Measurements from ENCODE around the gene DDX10. TPM values are rescaled to one million over a fixed set of nuclear protein-coding genes. Genes with fewer than 3 reads are reported as not detected.
A peak's percentile ranks its signal among the peaks of the same experiment; 100 is the strongest.

DDX10 gene
- 10 to 100 TPM; 11.6 to 22.6 (median 16.5) TPM for total RNA-seq
- polyA plus RNA-seq = 10 to 100 TPM; 13.4 to 20.8 (median 18.8) TPM
- long read RNA-seq, donor 1 = 0 reads
- long read RNA-seq, donor 2 = 0 reads
- long read RNA-seq, donor 3 = 0 reads
- long read RNA-seq, donor 4 = 0 reads
- long read RNA-seq, donor 5, full-length matches to known transcripts = 1 of 1 reads
- long read RNA-seq, donor 5, partial matches to known transcripts = 0 of 1 reads
- long read RNA-seq, donor 5, other reads (novel, unspliced or antisense) = 0 of 1 reads
- long read RNA-seq, donor 6, full-length matches to known transcripts = 6 of 6 reads
- long read RNA-seq, donor 6, partial matches to known transcripts = 0 of 6 reads
- long read RNA-seq, donor 6, other reads (novel, unspliced or antisense) = 0 of 6 reads
- long read RNA-seq, donor 7, full-length matches to known transcripts = 1 of 1 reads
- long read RNA-seq, donor 7, partial matches to known transcripts = 0 of 1 reads
- long read RNA-seq, donor 7, other reads (novel, unspliced or antisense) = 0 of 1 reads
- long read RNA-seq, donor 8, partial matches to known transcripts = 0 of 2 reads
- long read RNA-seq, donor 8, other reads (novel, unspliced or antisense) = 0 of 2 reads
- long read RNA-seq, donor 9 = 0 reads
- long read RNA-seq, donor 10 = 0 reads

GRCh38 chr11:108664730-108665525, at the start of gene DDX10:
Gene DDX10 (plus strand): TSS chr11:108665069. CDS start chr11:108665154, 85 bp downstream.
- Histone ChIP-seq H3K27ac (peak within 1 kb of the TSS; percentile 58 to 84 (median 76)), H3K9me3 (no peaks in the 10 kb centered on the region), H3K4me1 (peaks cover 16 to 46% (median 33%) of the 10 kb centered on the region in 4 donors), H3K27me3 (no peaks in the 10 kb centered on the region), H3K4me3 (peak within 1 kb of the TSS; percentile 87 to 96 (median 90)), H3K36me3 (peaks cover 0 to 6% (median 2%) of the 10 kb centered on the region in 4 donors)
- intact Hi-C loops (cut with DNase I; ENCODE audit: low total_unique reads) = loop anchor here (10.0 kb wide), 1 partner anchor 660 kb away; the partner anchor contains the start of gene CUL5
- 0 to 1% (median 0%) methylated on average over 57 to 61 of the region's 61 CpGs for WGBS, 5 donors
- peak in 2 of 3 donors; percentile 56 to 75 for TF ChIP-seq POLR2AphosphoS5 (IDR thresholded peaks at IDR 0.05)
- no peak for TF ChIP-seq EP300 (IDR thresholded peaks at IDR 0.05)
- peak in 1 of 4 donors; percentile 12 for TF ChIP-seq POLR2A (IDR thresholded peaks at IDR 0.05)
- TF ChIP-seq, protein P1, sequence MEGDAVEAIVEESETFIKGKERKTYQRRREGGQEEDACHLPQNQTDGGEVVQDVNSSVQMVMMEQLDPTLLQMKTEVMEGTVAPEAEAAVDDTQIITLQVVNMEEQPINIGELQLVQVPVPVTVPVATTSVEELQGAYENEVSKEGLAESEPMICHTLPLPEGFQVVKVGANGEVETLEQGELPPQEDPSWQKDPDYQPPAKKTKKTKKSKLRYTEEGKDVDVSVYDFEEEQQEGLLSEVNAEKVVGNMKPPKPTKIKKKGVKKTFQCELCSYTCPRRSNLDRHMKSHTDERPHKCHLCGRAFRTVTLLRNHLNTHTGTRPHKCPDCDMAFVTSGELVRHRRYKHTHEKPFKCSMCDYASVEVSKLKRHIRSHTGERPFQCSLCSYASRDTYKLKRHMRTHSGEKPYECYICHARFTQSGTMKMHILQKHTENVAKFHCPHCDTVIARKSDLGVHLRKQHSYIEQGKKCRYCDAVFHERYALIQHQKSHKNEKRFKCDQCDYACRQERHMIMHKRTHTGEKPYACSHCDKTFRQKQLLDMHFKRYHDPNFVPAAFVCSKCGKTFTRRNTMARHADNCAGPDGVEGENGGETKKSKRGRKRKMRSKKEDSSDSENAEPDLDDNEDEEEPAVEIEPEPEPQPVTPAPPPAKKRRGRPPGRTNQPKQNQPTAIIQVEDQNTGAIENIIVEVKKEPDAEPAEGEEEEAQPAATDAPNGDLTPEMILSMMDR (IDR thresholded peaks at IDR 0.05) = peak in 1 of 7 experiments; percentile 24
- DNase-seq = peak; percentile 99

GRCh38 chr11:108616549-108616948, 48.3 kb upstream of the DDX10 start:
- Histone ChIP-seq H3K4me1 (no peaks in the 10 kb centered on the region), H3K9me3 (no peaks in the 10 kb centered on the region), H3K27me3 (no peaks in the 10 kb centered on the region), H3K27ac (no peak overlapping the region), H3K4me3 (no peak overlapping the region), H3K36me3 (no peaks in the 10 kb centered on the region)
- 74 to 90% (median 82%) methylated on average over 3 of the region's 3 CpGs for WGBS, 5 donors
- DNase-seq = no peak
- no peak for TF ChIP-seq POLR2A (IDR thresholded peaks at IDR 0.05)
- TF ChIP-seq POLR2AphosphoS5 (IDR thresholded peaks at IDR 0.05) = no peak
- TF ChIP-seq EP300 (IDR thresholded peaks at IDR 0.05) = no peak
- TF ChIP-seq, protein P1 (IDR thresholded peaks at IDR 0.05) = no peak
- intact Hi-C loops (cut with DNase I; ENCODE audit: low total_unique reads) = no loop called here

DNA sequence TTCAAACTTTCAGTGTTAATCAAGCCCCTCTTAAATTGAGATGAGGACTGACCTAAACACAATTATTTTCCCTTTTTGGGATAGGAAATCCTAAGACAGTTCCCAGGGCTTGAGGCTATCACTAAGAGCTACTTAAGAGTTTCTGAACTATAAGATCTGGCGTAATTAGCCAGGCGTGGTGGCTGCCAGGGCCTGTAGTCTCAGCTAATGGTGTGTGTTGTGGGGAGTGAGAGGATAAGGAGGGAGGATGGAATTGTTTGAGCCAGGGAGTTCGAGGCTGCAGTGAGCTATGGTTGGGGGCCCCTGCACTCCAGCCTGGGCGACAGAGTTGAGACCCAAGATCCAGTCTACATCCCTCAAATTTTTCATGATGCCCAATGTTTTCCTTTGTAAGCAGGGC, 47.8 kb upstream of the DDX10 start:
- H3K27ac ChIP-seq = no peak overlapping the region
- no peaks in the 10 kb centered on the region for H3K36me3 ChIP-seq
- no peak for DNase-seq
- intact Hi-C loops (cut with DNase I; ENCODE audit: low total_unique reads) = no loop called here
- no peaks in the 10 kb centered on the region for H3K27me3 ChIP-seq
- WGBS, 5 donors = 78 to 87% (median 79%) methylated on average over 4 of the region's 4 CpGs
- H3K9me3 ChIP-seq = no peaks in the 10 kb centered on the region
- H3K4me3 ChIP-seq = no peak overlapping the region
- TF ChIP-seq POLR2A (IDR thresholded peaks at IDR 0.05) = no peak
- TF ChIP-seq POLR2AphosphoS5 (IDR thresholded peaks at IDR 0.05) = no peak
- no peak for TF ChIP-seq EP300 (IDR thresholded peaks at IDR 0.05)
- TF ChIP-seq, protein P1 (IDR thresholded peaks at IDR 0.05) = no peak
- no peaks in the 10 kb centered on the region for H3K4me1 ChIP-seq

- Histone ChIP-seq H3K27ac (no peak overlapping the region), H3K36me3 (no peaks in the 10 kb centered on the region), H3K4me3 (no peak overlapping the region), H3K27me3 (no peaks in the 10 kb centered on the region), H3K4me1 (no peaks in the 10 kb centered on the region), H3K9me3 (no peaks in the 10 kb centered on the region)
- TF ChIP-seq POLR2A (IDR thresholded peaks at IDR 0.05) (no peak), POLR2AphosphoS5 (IDR thresholded peaks at IDR 0.05) (no peak), EP300 (IDR thresholded peaks at IDR 0.05) (no peak)
- TF ChIP-seq, protein P1 (IDR thresholded peaks at IDR 0.05) = no peak
- intact Hi-C loops (cut with DNase I; ENCODE audit: low total_unique reads) = no loop called here
- 69 to 98% (median 90%) methylated on average over 1 of the region's 1 CpG for WGBS, 5 donors
- no peak for DNase-seq
These were observed 46.3 kb upstream of the DDX10 start for GRCh38 chr11:108618529-108618928.
